ENCODE results near the gene TMEM266. TPM values are rescaled to one million over a fixed set of nuclear protein-coding genes. Genes with fewer than 3 reads are reported as not detected.

Gene TMEM266
- total RNA-seq, 1 donor from 2014 or later = 0.58 TPM

GRCh38 chr15:76084256-76084655, 24.5 kb downstream of the TMEM266 start:
- Mint-ChIP-seq H3K36me3 (ENCODE audit: low read depth) (no peaks in the 10 kb centered on the region), H3K9me3 (no peaks in the 10 kb centered on the region), H3K4me1 (no peaks in the 10 kb centered on the region), H3K4me3 (no peak overlapping the region), H3K27ac (ENCODE audit: unreplicated experiment) (no peak overlapping the region), H3K27me3 (ENCODE audit: low read depth) (peaks cover 19% of the 10 kb centered on the region)
- TF ChIP-seq CTCF (conservative IDR thresholded peaks at IDR 0.05) = no peak
- DNase-seq (ENCODE audit: low read depth, low spot score) = no peak

- H3K9me3 Mint-ChIP-seq = no peaks in the 10 kb centered on the region
- TF ChIP-seq CTCF (conservative IDR thresholded peaks at IDR 0.05) = no peak
- no peak overlapping the region for H3K4me3 Mint-ChIP-seq
These were observed 38.9 kb downstream of the TMEM266 start for GRCh38 chr15:76098685-76099084.

GRCh38 chr15:76099388-76099787, 39.6 kb downstream of the TMEM266 start:
- H3K36me3 Mint-ChIP-seq (ENCODE audit: low read depth) = no peaks in the 10 kb centered on the region
- H3K27me3 Mint-ChIP-seq (ENCODE audit: low read depth) = peaks cover 57% of the 10 kb centered on the region
- H3K4me3 Mint-ChIP-seq = no peak overlapping the region
- no peak for TF ChIP-seq CTCF (conservative IDR thresholded peaks at IDR 0.05)
- no peak for DNase-seq (ENCODE audit: low read depth, low spot score)
- no peak overlapping the region for H3K27ac Mint-ChIP-seq (ENCODE audit: unreplicated experiment)
- no peaks in the 10 kb centered on the region for H3K9me3 Mint-ChIP-seq
- H3K4me1 Mint-ChIP-seq = no peaks in the 10 kb centered on the region

More at GRCh38 chr15:76098685-76099084, 38.9 kb downstream of the TMEM266 start:
- H3K4me1 Mint-ChIP-seq = no peaks in the 10 kb centered on the region
- H3K27ac Mint-ChIP-seq (ENCODE audit: unreplicated experiment) = no peak overlapping the region
- H3K27me3 Mint-ChIP-seq (ENCODE audit: low read depth) = peaks cover 64% of the 10 kb centered on the region
- DNase-seq (ENCODE audit: low read depth, low spot score) = no peak
- H3K36me3 Mint-ChIP-seq (ENCODE audit: low read depth) = no peaks in the 10 kb centered on the region

- H3K36me3 Mint-ChIP-seq (ENCODE audit: low read depth) = no peaks in the 10 kb centered on the region
- H3K9me3 Mint-ChIP-seq = no peaks in the 10 kb centered on the region
- H3K27me3 Mint-ChIP-seq (ENCODE audit: low read depth) = peaks cover 47% of the 10 kb centered on the region
- no peak for DNase-seq (ENCODE audit: low read depth, low spot score)
- no peak overlapping the region for H3K27ac Mint-ChIP-seq (ENCODE audit: unreplicated experiment)
- TF ChIP-seq CTCF (conservative IDR thresholded peaks at IDR 0.05) = no peak
- no peaks in the 10 kb centered on the region for H3K4me1 Mint-ChIP-seq
- H3K4me3 Mint-ChIP-seq = no peak overlapping the region
These were observed 40.6 kb downstream of the TMEM266 start for GRCh38 chr15:76100361-76100760.

- no peaks in the 10 kb centered on the region for H3K9me3 Mint-ChIP-seq
- no peak overlapping the region for H3K27ac Mint-ChIP-seq (ENCODE audit: unreplicated experiment)
- no peaks in the 10 kb centered on the region for H3K36me3 Mint-ChIP-seq (ENCODE audit: low read depth)
- no peak for DNase-seq (ENCODE audit: low read depth, low spot score)
- H3K4me1 Mint-ChIP-seq = no peaks in the 10 kb centered on the region
- no peak for TF ChIP-seq CTCF (conservative IDR thresholded peaks at IDR 0.05)
- H3K27me3 Mint-ChIP-seq (ENCODE audit: low read depth) = peaks cover 34% of the 10 kb centered on the region
- no peak overlapping the region for H3K4me3 Mint-ChIP-seq
These were observed 41.9 kb downstream of the TMEM266 start for GRCh38 chr15:76101655-76102054.

GRCh38 chr15:76105391-76105790, 45.6 kb downstream of the TMEM266 start:
- no peak for DNase-seq (ENCODE audit: low read depth, low spot score)
- Mint-ChIP-seq H3K4me3 (no peak overlapping the region), H3K36me3 (ENCODE audit: low read depth) (no peaks in the 10 kb centered on the region), H3K27ac (ENCODE audit: unreplicated experiment) (no peak overlapping the region), H3K9me3 (peaks cover under 1% of the 10 kb centered on the region), H3K4me1 (no peaks in the 10 kb centered on the region), H3K27me3 (ENCODE audit: low read depth) (peaks cover 10% of the 10 kb centered on the region)
- TF ChIP-seq CTCF (conservative IDR thresholded peaks at IDR 0.05) = no peak

All from neural crest cell (in vitro differentiated cells).